ENCODE data around the gene ATF6. TPM values are rescaled to one million over a fixed set of nuclear protein-coding genes. Genes with fewer than 3 reads are reported as not detected.

Gene ATF6
- total and polyA plus RNA-seq, 2 experiments from 2014 or later: 14.6 to 18.1 TPM

GRCh38 chr1:161973924-161974845 is 208.1 kb downstream of the ATF6 start:
- DNase-seq (ENCODE audit: low read depth in 1 of 2, low spot score in 1 of 2): peak in 1 of 2 donors; percentile 7
- H3K27ac ChIP-seq: no peak overlapping the region
- H3K9me3 ChIP-seq (ENCODE audit: low read depth): no peaks in the 10 kb centered on the region
- TF ChIP-seq, protein P1, sequence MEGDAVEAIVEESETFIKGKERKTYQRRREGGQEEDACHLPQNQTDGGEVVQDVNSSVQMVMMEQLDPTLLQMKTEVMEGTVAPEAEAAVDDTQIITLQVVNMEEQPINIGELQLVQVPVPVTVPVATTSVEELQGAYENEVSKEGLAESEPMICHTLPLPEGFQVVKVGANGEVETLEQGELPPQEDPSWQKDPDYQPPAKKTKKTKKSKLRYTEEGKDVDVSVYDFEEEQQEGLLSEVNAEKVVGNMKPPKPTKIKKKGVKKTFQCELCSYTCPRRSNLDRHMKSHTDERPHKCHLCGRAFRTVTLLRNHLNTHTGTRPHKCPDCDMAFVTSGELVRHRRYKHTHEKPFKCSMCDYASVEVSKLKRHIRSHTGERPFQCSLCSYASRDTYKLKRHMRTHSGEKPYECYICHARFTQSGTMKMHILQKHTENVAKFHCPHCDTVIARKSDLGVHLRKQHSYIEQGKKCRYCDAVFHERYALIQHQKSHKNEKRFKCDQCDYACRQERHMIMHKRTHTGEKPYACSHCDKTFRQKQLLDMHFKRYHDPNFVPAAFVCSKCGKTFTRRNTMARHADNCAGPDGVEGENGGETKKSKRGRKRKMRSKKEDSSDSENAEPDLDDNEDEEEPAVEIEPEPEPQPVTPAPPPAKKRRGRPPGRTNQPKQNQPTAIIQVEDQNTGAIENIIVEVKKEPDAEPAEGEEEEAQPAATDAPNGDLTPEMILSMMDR (IDR thresholded peaks at IDR 0.05; ENCODE audit: low read depth, low read length): no peak
- H3K4me3 ChIP-seq: no peak overlapping the region
- H3K4me1 ChIP-seq (ENCODE audit: low read depth): no peaks in the 10 kb centered on the region
- no peaks in the 10 kb centered on the region for H3K36me3 ChIP-seq
- H3K27me3 ChIP-seq: no peaks in the 10 kb centered on the region

GRCh38 chr1:161978011-161978790 is 212.1 kb downstream of the ATF6 start:
- Histone ChIP-seq H3K4me3 (no peak overlapping the region), H3K27ac (no peak overlapping the region), H3K4me1 (ENCODE audit: low read depth) (no peaks in the 10 kb centered on the region), H3K36me3 (no peaks in the 10 kb centered on the region), H3K27me3 (no peaks in the 10 kb centered on the region), H3K9me3 (ENCODE audit: low read depth) (no peaks in the 10 kb centered on the region)
- DNase-seq (ENCODE audit: low read depth in 1 of 2, low spot score in 1 of 2): no peak
- TF ChIP-seq, protein P1 (IDR thresholded peaks at IDR 0.05; ENCODE audit: low read depth, low read length): no peak

DNA sequence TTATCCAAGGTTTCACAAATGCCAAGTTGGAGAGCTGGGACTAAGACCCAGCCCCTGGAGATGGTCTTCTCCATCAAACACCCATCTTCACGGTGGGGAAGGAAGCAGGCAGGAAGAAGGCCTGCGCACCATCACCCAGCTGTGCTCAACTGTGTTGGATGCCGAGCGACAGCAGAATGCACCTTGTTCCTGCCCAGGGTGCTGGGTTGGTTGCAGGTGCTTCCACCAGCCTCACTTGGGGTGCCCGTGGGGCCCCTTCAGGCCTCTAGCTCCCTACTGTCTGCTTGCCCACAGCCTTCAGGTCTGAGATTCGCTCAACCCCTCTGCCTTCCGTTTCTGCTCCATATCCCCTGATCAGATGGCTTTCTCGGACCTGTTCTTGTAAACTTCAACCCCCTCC is 215.0 kb downstream of the ATF6 start:
- H3K27me3 ChIP-seq: no peaks in the 10 kb centered on the region
- H3K36me3 ChIP-seq: no peaks in the 10 kb centered on the region
- H3K9me3 ChIP-seq (ENCODE audit: low read depth): no peaks in the 10 kb centered on the region
- H3K4me1 ChIP-seq (ENCODE audit: low read depth): no peaks in the 10 kb centered on the region
- no peak overlapping the region for H3K27ac ChIP-seq
- H3K4me3 ChIP-seq: no peak overlapping the region
- TF ChIP-seq, protein P1 (IDR thresholded peaks at IDR 0.05; ENCODE audit: low read depth, low read length): no peak
- DNase-seq (ENCODE audit: low read depth in 1 of 2, low spot score in 1 of 2): no peak

- Histone ChIP-seq H3K27ac (no peak overlapping the region), H3K4me1 (ENCODE audit: low read depth) (no peaks in the 10 kb centered on the region), H3K36me3 (no peaks in the 10 kb centered on the region), H3K4me3 (no peak overlapping the region), H3K27me3 (no peaks in the 10 kb centered on the region), H3K9me3 (ENCODE audit: low read depth) (no peaks in the 10 kb centered on the region)
- no peak for DNase-seq (ENCODE audit: low read depth in 1 of 2, low spot score in 1 of 2)
- TF ChIP-seq, protein P1 (IDR thresholded peaks at IDR 0.05; ENCODE audit: low read depth, low read length): no peak
Measured at GRCh38 chr1:161981735-161982506, 215.8 kb downstream of the ATF6 start.

- Histone ChIP-seq H3K4me1 (ENCODE audit: low read depth) (no peaks in the 10 kb centered on the region), H3K27me3 (no peaks in the 10 kb centered on the region), H3K27ac (no peak overlapping the region), H3K9me3 (ENCODE audit: low read depth) (no peaks in the 10 kb centered on the region), H3K4me3 (no peak overlapping the region), H3K36me3 (no peaks in the 10 kb centered on the region)
- TF ChIP-seq, protein P1 (IDR thresholded peaks at IDR 0.05; ENCODE audit: low read depth, low read length): no peak
- DNase-seq (ENCODE audit: low read depth in 1 of 2, low spot score in 1 of 2): no peak
Measured at GRCh38 chr1:161982507-161982895, 216.4 kb downstream of the ATF6 start.
